K562 (cell line): ENCODE results near the gene TBC1D25. TPM values are rescaled to one million over a fixed set of nuclear protein-coding genes. Genes with fewer than 3 reads are reported as not detected.

Source experiments
- ATAC-seq: fragments of 200-7000 bp; cut with Tn5 transposase; 3 replicates; pipeline ENCODE4 v1.9.1; 2020; ENCODE audit warnings: moderate library complexity
- BruUV-seq: library from RNA; stranded (reverse); fragments of 400-500 nt; replicated peaks from 2 replicates; lab custom pipeline; 2021; lab: Mats Ljungman, UMichigan
- CTCF ChIA-PET: fragments of 300-600 bp; formaldehyde crosslinking; extraction: SDS; loops from one replicate; lab custom pipeline; 2021; ENCODE audit warnings: low intra/inter-chr PET ratio; lab: Yijun Ruan, JAX
- POLR2A ChIA-PET: fragments of 300-600, 350-650 bp; sonication (Branson Sonifier 250); formaldehyde crosslinking; extraction: SDS; loops from one replicate; lab custom pipeline; 2021; ENCODE audit warnings: antibody characterized with exemption, inconsistent platforms; lab: Yijun Ruan, JAX
- DNase-seq, 4 experiments: peaks; one replicate each; pipeline versions ENCODE4 v3.0.0 to v3.0.0-alpha.2; 2011 to 2018; ENCODE audit warnings: low spot score in 3 of 4, mixed read lengths in 3 of 4; ENCODE audit errors: extremely low read depth in 1 of 4
- FAIRE-seq: peaks from 2 replicates; lab custom pipeline; 2011; peaks lifted over from hg19 to GRCh38; lab: Jason Lieb, UNC
- H2AFZ ChIP-seq: 2 replicates; pipeline ENCODE4 v1.6.0; 2011; ENCODE audit warnings: low read depth, low read length, control low read depth, inconsistent platforms
- H3K27ac ChIP-seq: fragments of 200-600 bp; 3 replicates; pipeline ENCODE4 v1.8.0; 2011; ENCODE audit warnings: low read depth, mild to moderate bottlenecking, control low read depth, inconsistent platforms, low read length, moderate library complexity, mixed read lengths; ENCODE audit errors: extremely low read depth
- H3K27me3 ChIP-seq, 2 experiments: fragments of 300-600 bp in 1 of 2; 2 replicates in 1 of 2; 3 replicates in 1 of 2; pipeline versions ENCODE4 v1.6.0 to v1.8.0; 2011; ENCODE audit warnings: inconsistent platforms in 2 of 2, low read length in 2 of 2, mild to moderate bottlenecking in 1 of 2, mixed read lengths in 1 of 2, moderate library complexity in 1 of 2; ENCODE audit not compliant: control insufficient read depth in 2 of 2, insufficient read depth in 2 of 2
- H3K36me3 ChIP-seq: fragments of 300-600 bp; 3 replicates; pipeline ENCODE4 v1.8.0; 2011; ENCODE audit warnings: mild to moderate bottlenecking, low read length, inconsistent platforms; ENCODE audit not compliant: control insufficient read depth, insufficient read depth
- H3K4me1 ChIP-seq, 2 experiments: fragments of 200-600 bp in 1 of 2; replicated peaks in 1 of 2; 2 replicates in 1 of 2; 3 replicates in 1 of 2; pipeline versions ENCODE4 v1.5.1 to v1.8.0; 2011; ENCODE audit warnings: inconsistent platforms in 2 of 2, low read length in 2 of 2, mild to moderate bottlenecking in 1 of 2, mixed read lengths in 1 of 2, moderate library complexity in 1 of 2; ENCODE audit not compliant: control insufficient read depth in 2 of 2, insufficient read depth in 2 of 2
- H3K4me2 ChIP-seq: 2 replicates; pipeline ENCODE4 v1.6.1; 2011; ENCODE audit warnings: low read length, control low read depth, inconsistent platforms, mixed read lengths; ENCODE audit not compliant: insufficient read depth
- H3K4me3 ChIP-seq: fragments of 200-600 bp; sonication (generic), shearing (Covaris generic); 2 replicates; pipeline ENCODE4 v1.5.1; 2016; ENCODE audit warnings: control low read depth, inconsistent platforms
- H3K79me2 ChIP-seq: fragments of 200-600 bp; 3 replicates; pipeline ENCODE4 v1.8.0; 2011; ENCODE audit warnings: low read length, inconsistent platforms; ENCODE audit not compliant: control insufficient read depth, insufficient read depth
- H3K9ac ChIP-seq, 2 experiments: 2 replicates each; pipeline versions ENCODE4 v1.6.0 to v1.6.1; 2011; ENCODE audit warnings: low read depth in 2 of 2, low read length in 2 of 2, control low read depth in 1 of 2, inconsistent platforms in 1 of 2, mild to moderate bottlenecking in 1 of 2, mixed read lengths in 1 of 2; ENCODE audit not compliant: insufficient read depth in 1 of 2
- H3K9me1 ChIP-seq: one replicate; pipeline ENCODE4 v1.6.0; 2011; ENCODE audit warnings: inconsistent platforms, mild to moderate bottlenecking, low read length, moderate library complexity; ENCODE audit not compliant: control insufficient read depth, insufficient read depth
- H3K9me3 ChIP-seq: replicated peaks from 2 replicates; pipeline ENCODE4 v1.5.1; 2011; ENCODE audit warnings: low read depth, low read length, inconsistent platforms; ENCODE audit not compliant: control insufficient read depth, insufficient read depth
- H4K20me1 ChIP-seq: replicated peaks from 2 replicates; pipeline ENCODE4 v1.6.1; 2011; ENCODE audit warnings: low read length, inconsistent platforms, mixed read lengths; ENCODE audit not compliant: control insufficient read depth, insufficient read depth
- ARNT ChIP-seq, 2 experiments: fragments of 450-650 bp; IDR thresholded peaks; 2 replicates each; pipeline ENCODE4 v1.6.1; 2016; ENCODE audit warnings: mild to moderate bottlenecking in 1 of 2
- MITF ChIP-seq: IDR thresholded peaks from 2 replicates; pipeline ENCODE4 v1.6.1; 2014; ENCODE audit warnings: antibody characterized with exemption
- POLR2AphosphoS2 ChIP-seq: IDR thresholded peaks from 2 replicates; pipeline ENCODE4 v1.6.1; 2012; ENCODE audit warnings: low read length, improper control_type of control experiment
- RREB1 ChIP-seq: fragments of 250-450 bp; sonication (Bioruptor Pico); IDR thresholded peaks from 2 replicates; pipeline ENCODE4 v1.4.0; 2020
- STAT5A ChIP-seq: IDR thresholded peaks from 2 replicates; pipeline ENCODE4 v1.6.1; 2012; ENCODE audit warnings: low read length, inconsistent platforms, borderline replicate concordance
- TRIM24 ChIP-seq, 2 experiments: fragments of 450-650 bp; IDR thresholded peaks; 2 replicates each; pipeline ENCODE4 v1.6.1; 2016
- ZNF318 ChIP-seq, 2 experiments: fragments of 450-650 bp; IDR thresholded peaks; 2 replicates each; pipeline ENCODE4 v1.6.1; 2016; ENCODE audit warnings: mild to moderate bottlenecking in 2 of 2, borderline replicate concordance in 1 of 2, low read depth in 1 of 2, moderate library complexity in 1 of 2
- WGBS: fragments of 100-300 bp; shearing (Covaris generic); methylation state at CpG from one replicate; pipeline ENCODE4 v1.1.6; 2016; ENCODE audit warnings: low coverage, mixed read lengths; ENCODE audit not compliant: insufficient coverage; ENCODE audit errors: missing lambda C conversion rate; 5-methylcytosine and 5-hydroxymethylcytosine counted together
- in situ Hi-C: fragments of 300-500 bp; cut with MboI; formaldehyde crosslinking; loops from 4 replicates; pipeline ENCODE4 v1.15.0; 2018; ENCODE audit warnings: inconsistent platforms, mixed read lengths
- intact Hi-C: fragments of 100-400 bp; cut with micrococcal nuclease; formaldehyde crosslinking; loops from 2 replicates; pipeline ENCODE4 v1.14.2; 2022
- polyA plus RNA-seq, 8 experiments: library from polyadenylated mRNA; depleted of rRNA in 4 of 8; stranded (reverse) in 5 of 8; unstranded in 3 of 8; fragments of >200 nt; fragmentation: Nextera tagmentation in 2 of 8; fragmentation: Illumina TruSeq in 1 of 8; extraction: Ambion mirVana in 2 of 8; extraction: Trizol in 1 of 8; gene quantifications; 2 replicates each; pipeline versions ENCODE4 v1.2.1 to v1.2.3, GENCODE V29; 2011 to 2014; ENCODE audit warnings: inconsistent platforms in 1 of 8, missing spikeins in 1 of 8
- total RNA-seq, 7 experiments: library from RNA; depleted of rRNA in 6 of 7; stranded (reverse); fragments of >200 nt in 6 of 7; fragmentation: Illumina TruSeq in 2 of 7; extraction: Trizol in 2 of 7; gene quantifications; 2 replicates each; pipeline versions ENCODE4 v1.2.1 to v1.2.3, GENCODE V29; 2011 to 2021; ENCODE audit warnings: low replicate concordance in 1 of 7

The TBC1D25 gene
- total and polyA plus RNA-seq, 9 of the 15 experiments (the other 6 are each of a cell fraction or from before 2014, with no cell fraction given) = 0.62 to 10.6 (median 3.9) TPM

- Histone ChIP-seq H3K36me3 (peaks cover 13% of the 10 kb centered on the region; the same call in 2 of the 3 replicates), H3K4me3 (no peak overlapping the region), H3K4me2 (no peak overlapping the region), H3K27me3 (no peaks in the 10 kb centered on the region), H3K9me3 (no peaks in the 10 kb centered on the region), H4K20me1 (no peaks in the 10 kb centered on the region), H3K9ac (no peak overlapping the region), H3K79me2 (no peaks in the 10 kb centered on the region), H3K9me1 (no peaks in the 10 kb centered on the region), H3K4me1 (peaks cover 2 to 17% of the 10 kb centered on the region in 2 experiments; a peak in 4 of 5 replicates), H2AFZ (no peak overlapping the region), H3K27ac (no peak overlapping the region)
- no TSS peak for BruUV-seq
- DNase-seq (peak in 1 of 4 experiments; percentile 2), ATAC-seq (no peak), FAIRE-seq (no peak)
- CTCF ChIA-PET = no interaction called here
- 88% methylated on average over 2 of the region's 3 CpGs for WGBS
- POLR2A ChIA-PET = no interaction called here
- intact Hi-C loops (no loop called here), in situ Hi-C loops (no loop called here)
- no peak for TF ChIP-seq ZNF318 (IDR thresholded peaks at IDR 0.05; ENCODE audit: borderline replicate concordance in 1 of 2, low read depth in 1 of 2)
- no peak for TF ChIP-seq RREB1
- TF ChIP-seq MITF = no peak
- no peak for TF ChIP-seq POLR2AphosphoS2
- no peak for TF ChIP-seq TRIM24 (IDR thresholded peaks at IDR 0.05)
- no peak for TF ChIP-seq STAT5A
- no peak for TF ChIP-seq ARNT (IDR thresholded peaks at IDR 0.05)
These were observed 6.3 kb upstream of the TBC1D25 start for GRCh38 chrX:48533165-48533564.
